Effector memory CD8-positive, alpha-beta T cell (primary cell): Measurements from ENCODE around the gene CYB561.

Source experiments
- ATAC-seq: fragments of 150-1000 bp; cut with Tn5 transposase; replicated peaks from 2 replicates; pipeline ENCODE4 v1.10.0; 2021; ENCODE audit warnings: mild to moderate bottlenecking, moderate library complexity
- DNase-seq, 3 experiments: peaks; one replicate each; pipeline ENCODE4 v3.0.0; 2021
- H3K27ac Mint-ChIP-seq, 2 donors: one replicate each; pipeline ENCODE4 v1.8.0; 2022; ENCODE audit warnings: mild to moderate bottlenecking in 2 of 2, mixed read lengths in 2 of 2, moderate library complexity in 2 of 2
- H3K27me3 Mint-ChIP-seq, 2 donors: one replicate each; pipeline ENCODE4 v1.8.0; 2022; ENCODE audit warnings: mixed read lengths in 2 of 2
- H3K36me3 Mint-ChIP-seq: one replicate; pipeline ENCODE4 v1.8.0; 2022; ENCODE audit warnings: mild to moderate bottlenecking, moderate library complexity, mixed read lengths; ENCODE audit not compliant: insufficient read depth
- H3K4me1 Mint-ChIP-seq, 2 donors: one replicate each; pipeline ENCODE4 v1.8.0; 2022; ENCODE audit warnings: low read depth in 2 of 2, mixed read lengths in 2 of 2
- H3K4me3 Mint-ChIP-seq, 2 donors: one replicate each; pipeline ENCODE4 v1.8.0; 2022; ENCODE audit warnings: mild to moderate bottlenecking in 2 of 2, mixed read lengths in 2 of 2, moderate library complexity in 2 of 2
- H3K9me3 Mint-ChIP-seq, 2 donors: one replicate each; pipeline ENCODE4 v1.8.0; 2022; ENCODE audit warnings: mixed read lengths in 2 of 2

CYB561 gene

DNA sequence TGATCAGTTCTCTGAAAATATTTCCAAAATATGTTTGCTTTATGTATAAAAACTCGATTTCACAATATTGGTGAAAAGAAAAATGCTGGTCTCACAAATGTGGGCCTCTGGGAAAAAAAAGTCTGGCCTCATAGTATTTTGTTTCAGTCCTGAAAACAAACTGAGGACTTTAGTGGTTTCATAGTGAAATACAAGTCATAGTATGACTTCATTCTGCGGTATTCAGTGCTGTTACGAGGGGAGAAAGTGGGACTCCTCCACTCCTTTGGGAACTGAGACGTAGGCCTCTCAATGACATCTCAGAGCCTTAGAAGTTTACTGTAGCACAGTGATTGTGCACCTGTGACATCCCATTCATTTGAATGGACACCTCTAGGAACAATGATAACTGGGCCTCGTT lies 56.0 kb downstream of the CYB561 start:
- DNase-seq (no peak), ATAC-seq (no peak)
- Mint-ChIP-seq H3K9me3 (no peaks in the 10 kb centered on the region), H3K4me1 (no peaks in the 10 kb centered on the region), H3K27ac (no peak overlapping the region), H3K4me3 (no peak overlapping the region), H3K27me3 (no peaks in the 10 kb centered on the region), H3K36me3 (no peaks in the 10 kb centered on the region)

DNA sequence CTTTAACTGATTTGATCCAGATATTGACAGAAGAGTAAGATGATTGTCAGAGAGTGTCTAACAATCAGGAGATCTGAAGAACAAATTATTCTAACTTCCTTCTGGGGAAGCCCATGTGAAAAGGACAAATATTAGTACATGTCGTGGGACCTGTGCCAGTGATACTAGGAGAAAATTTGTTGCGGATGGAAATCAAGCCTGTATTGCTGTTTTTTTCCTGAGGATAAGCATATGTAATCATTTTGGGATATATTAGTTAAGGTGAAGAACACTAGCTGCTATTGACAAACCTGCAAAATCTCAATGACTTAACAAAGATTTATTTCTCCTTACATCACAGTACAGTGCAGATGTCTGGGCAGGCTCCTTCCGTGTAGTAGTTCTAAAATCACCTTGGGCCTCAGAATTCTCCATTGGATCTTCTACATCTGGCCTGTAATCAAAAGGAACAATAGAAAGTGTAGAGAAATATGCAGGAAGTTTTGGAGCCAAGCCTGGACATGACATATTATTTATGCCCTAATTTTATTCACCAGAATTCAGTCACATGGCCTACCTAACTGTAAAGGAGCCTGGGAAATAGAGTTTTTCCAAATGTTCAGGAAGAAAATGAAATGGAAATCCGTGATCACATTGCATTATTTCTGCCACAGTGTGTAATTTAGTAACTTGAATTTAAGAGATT lies 58.3 kb downstream of the CYB561 start:
- Mint-ChIP-seq H3K27ac (no peak overlapping the region), H3K4me1 (no peaks in the 10 kb centered on the region), H3K9me3 (no peaks in the 10 kb centered on the region), H3K36me3 (no peaks in the 10 kb centered on the region), H3K4me3 (no peak overlapping the region), H3K27me3 (no peaks in the 10 kb centered on the region)
- ATAC-seq: no peak
- no peak for DNase-seq

DNA sequence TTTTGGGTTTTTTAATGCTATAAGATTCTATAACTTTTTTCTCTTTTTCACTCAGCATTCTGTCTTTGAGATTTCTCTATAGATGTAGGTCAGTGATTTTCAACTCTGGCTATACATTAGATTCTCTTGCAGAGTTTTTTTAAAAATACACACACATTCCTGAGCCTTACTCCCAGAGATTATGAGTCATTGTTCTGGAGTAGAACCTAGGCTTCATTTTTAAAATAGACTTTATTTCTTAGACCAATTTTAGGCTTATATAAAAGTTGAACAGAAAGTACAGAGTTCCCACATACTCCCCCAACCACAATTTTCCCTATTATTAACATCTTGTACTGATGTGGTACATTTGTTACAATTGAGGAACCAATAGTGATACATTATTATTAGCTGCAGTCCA lies 63.3 kb downstream of the CYB561 start:
- no peak overlapping the region for H3K4me3 Mint-ChIP-seq
- DNase-seq: no peak
- peaks cover 0 to 5% of the 10 kb centered on the region in 2 donors for H3K4me1 Mint-ChIP-seq
- no peaks in the 10 kb centered on the region for H3K9me3 Mint-ChIP-seq
- H3K27ac Mint-ChIP-seq: no peak overlapping the region
- peaks cover 3% of the 10 kb centered on the region for H3K36me3 Mint-ChIP-seq
- H3K27me3 Mint-ChIP-seq: no peaks in the 10 kb centered on the region
- ATAC-seq: no peak
